Breast epithelium (tissue), 4 donors: ENCODE data around the gene ACKR4. TPM values are rescaled to one million over a fixed set of nuclear protein-coding genes. Genes with fewer than 3 reads are reported as not detected.
A peak's percentile ranks its signal among the peaks of the same experiment; 100 is the strongest.
"Not testable (repeated sequence)": the region's sequence is repeated elsewhere in the genome, so short reads cannot be mapped to it uniquely, and the experiment has no call there.

Experiments
- DNase-seq, 2 donors: peaks; one replicate each; pipeline ENCODE4 v3.0.0-alpha.2; 2019; ENCODE audit warnings: low spot score in 2 of 2
- H3K27ac ChIP-seq, 2 donors: fragments of 200-600 bp; sonication (generic) in 1 of 2; one replicate each; pipeline ENCODE4 v1.5.1; 2016 to 2019; ENCODE audit warnings: mild to moderate bottlenecking in 1 of 2
- H3K27me3 ChIP-seq, 2 donors: fragments of 200-600 bp; sonication (generic) in 1 of 2; one replicate each; pipeline versions ENCODE4 v1.5.1 to v1.6.0; 2017 to 2019; ENCODE audit warnings: control low read depth in 1 of 2, mild to moderate bottlenecking in 1 of 2
- H3K36me3 ChIP-seq: fragments of 200-600 bp; one replicate; pipeline ENCODE4 v1.5.1; 2019
- H3K4me1 ChIP-seq, 2 donors: fragments of 200-600 bp; sonication (generic); one replicate each; pipeline ENCODE4 v1.5.1; 2016 to 2019; ENCODE audit warnings: control low read depth in 1 of 2
- H3K4me3 ChIP-seq, 3 donors: fragments of 200-600 bp; sonication (generic); 1 replicate in 2 of 3; 2 replicates in 1 of 3; pipeline ENCODE4 v1.5.1; 2016 to 2019; ENCODE audit warnings: mild to moderate bottlenecking in 3 of 3, moderate library complexity in 2 of 3
- H3K9me3 ChIP-seq, 2 donors: fragments of 200-600 bp; sonication (generic) in 1 of 2; one replicate each; pipeline ENCODE4 v1.5.1; 2016 to 2019; ENCODE audit warnings: control low read depth in 1 of 2
- POLR2A ChIP-seq: fragments of 450-650 bp; IDR thresholded peaks from one replicate; pipeline ENCODE4 v1.6.1; 2016; ENCODE audit warnings: antibody characterized with exemption, mild to moderate bottlenecking, moderate library complexity
- POLR2AphosphoS5 ChIP-seq, 3 donors: sonication (generic); formaldehyde crosslinking; IDR thresholded peaks; one replicate each; pipeline ENCODE4 v1.6.1; 2017; ENCODE audit warnings: antibody characterized with exemption in 3 of 3
- intact Hi-C: fragments of 100-400 bp; cut with DNase I; formaldehyde crosslinking; loops from one replicate; pipeline ENCODE4 v1.15.1; 2023; ENCODE audit warnings: low total_unique reads
- total RNA-seq, 3 donors: library from RNA; depleted of rRNA; stranded (reverse); fragments of >200 nt; gene quantifications; one replicate each; pipeline ENCODE4 v1.1.0, GENCODE V29; 2016
- TF ChIP-seq, protein P1 (sequence below), 3 donors: fragments of 450-650 bp; IDR thresholded peaks; one replicate each; pipeline ENCODE4 v1.5.1; 2016 to 2017; ENCODE audit warnings: antibody characterized with exemption in 3 of 3, mild to moderate bottlenecking in 3 of 3, moderate library complexity in 3 of 3

The ACKR4 gene
- total RNA-seq, 3 donors from 2014 or later = 1.1 to 2.5 (median 1.6) TPM

DNA sequence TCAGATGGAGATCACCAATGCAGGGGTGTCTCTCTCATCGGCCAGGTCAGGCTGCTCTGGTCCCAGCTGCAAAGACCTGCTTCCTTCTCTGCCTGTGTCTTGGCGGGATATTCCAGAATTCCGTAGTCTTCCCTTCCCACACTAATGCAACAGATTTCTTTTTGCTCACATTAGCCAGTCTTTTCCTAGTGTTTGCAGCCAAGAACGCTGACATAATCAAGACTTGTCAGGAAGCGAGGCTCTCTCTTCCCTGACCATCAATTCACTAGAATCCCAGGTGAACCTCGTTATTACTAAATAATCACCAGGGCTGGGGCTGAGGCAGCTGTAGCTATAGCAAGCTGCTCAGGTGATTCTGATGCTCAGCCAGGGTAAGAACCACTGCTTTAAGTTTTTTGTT, 43.2 kb upstream of the ACKR4 start:
- H3K9me3 ChIP-seq = no peaks in the 10 kb centered on the region
- H3K27ac ChIP-seq = peak overlapping the region in 1 of 2 donors; percentile 14
- no peaks in the 10 kb centered on the region for H3K4me1 ChIP-seq
- TF ChIP-seq POLR2A (no peak), POLR2AphosphoS5 (IDR thresholded peaks at IDR 0.05) (no peak)
- TF ChIP-seq, protein P1, sequence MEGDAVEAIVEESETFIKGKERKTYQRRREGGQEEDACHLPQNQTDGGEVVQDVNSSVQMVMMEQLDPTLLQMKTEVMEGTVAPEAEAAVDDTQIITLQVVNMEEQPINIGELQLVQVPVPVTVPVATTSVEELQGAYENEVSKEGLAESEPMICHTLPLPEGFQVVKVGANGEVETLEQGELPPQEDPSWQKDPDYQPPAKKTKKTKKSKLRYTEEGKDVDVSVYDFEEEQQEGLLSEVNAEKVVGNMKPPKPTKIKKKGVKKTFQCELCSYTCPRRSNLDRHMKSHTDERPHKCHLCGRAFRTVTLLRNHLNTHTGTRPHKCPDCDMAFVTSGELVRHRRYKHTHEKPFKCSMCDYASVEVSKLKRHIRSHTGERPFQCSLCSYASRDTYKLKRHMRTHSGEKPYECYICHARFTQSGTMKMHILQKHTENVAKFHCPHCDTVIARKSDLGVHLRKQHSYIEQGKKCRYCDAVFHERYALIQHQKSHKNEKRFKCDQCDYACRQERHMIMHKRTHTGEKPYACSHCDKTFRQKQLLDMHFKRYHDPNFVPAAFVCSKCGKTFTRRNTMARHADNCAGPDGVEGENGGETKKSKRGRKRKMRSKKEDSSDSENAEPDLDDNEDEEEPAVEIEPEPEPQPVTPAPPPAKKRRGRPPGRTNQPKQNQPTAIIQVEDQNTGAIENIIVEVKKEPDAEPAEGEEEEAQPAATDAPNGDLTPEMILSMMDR (IDR thresholded peaks at IDR 0.05) = no peak
- no peak for DNase-seq
- intact Hi-C loops = no loop called here
- no peak overlapping the region for H3K4me3 ChIP-seq
- no peaks in the 10 kb centered on the region for H3K27me3 ChIP-seq
- H3K36me3 ChIP-seq = no peaks in the 10 kb centered on the region

DNA sequence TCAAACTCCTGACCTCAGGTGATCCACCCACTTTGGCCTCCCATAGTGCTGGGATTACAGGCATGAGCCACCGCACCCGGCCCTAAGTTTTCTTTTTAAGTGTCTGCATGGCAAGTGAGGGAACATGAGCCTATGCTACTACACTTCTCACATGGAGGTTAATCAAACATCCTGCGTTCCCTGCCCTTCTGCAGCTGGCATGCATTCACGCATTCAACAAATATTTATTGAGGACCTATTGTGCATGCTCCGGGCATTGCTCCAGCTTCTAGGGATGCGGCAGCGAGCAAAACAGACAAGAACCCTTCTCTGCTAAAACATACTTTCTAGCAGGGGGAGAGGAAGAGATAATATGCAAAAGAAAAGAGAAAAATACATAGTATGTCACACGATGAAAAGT, 42.6 kb upstream of the ACKR4 start:
- Histone ChIP-seq H3K27ac (no peak overlapping the region), H3K4me1 (no peaks in the 10 kb centered on the region), H3K27me3 (no peaks in the 10 kb centered on the region), H3K4me3 (no peak overlapping the region), H3K36me3 (no peaks in the 10 kb centered on the region), H3K9me3 (no peaks in the 10 kb centered on the region)
- intact Hi-C loops = no loop called here
- DNase-seq = no peak
- TF ChIP-seq, protein P1 (IDR thresholded peaks at IDR 0.05) = no peak

DNA sequence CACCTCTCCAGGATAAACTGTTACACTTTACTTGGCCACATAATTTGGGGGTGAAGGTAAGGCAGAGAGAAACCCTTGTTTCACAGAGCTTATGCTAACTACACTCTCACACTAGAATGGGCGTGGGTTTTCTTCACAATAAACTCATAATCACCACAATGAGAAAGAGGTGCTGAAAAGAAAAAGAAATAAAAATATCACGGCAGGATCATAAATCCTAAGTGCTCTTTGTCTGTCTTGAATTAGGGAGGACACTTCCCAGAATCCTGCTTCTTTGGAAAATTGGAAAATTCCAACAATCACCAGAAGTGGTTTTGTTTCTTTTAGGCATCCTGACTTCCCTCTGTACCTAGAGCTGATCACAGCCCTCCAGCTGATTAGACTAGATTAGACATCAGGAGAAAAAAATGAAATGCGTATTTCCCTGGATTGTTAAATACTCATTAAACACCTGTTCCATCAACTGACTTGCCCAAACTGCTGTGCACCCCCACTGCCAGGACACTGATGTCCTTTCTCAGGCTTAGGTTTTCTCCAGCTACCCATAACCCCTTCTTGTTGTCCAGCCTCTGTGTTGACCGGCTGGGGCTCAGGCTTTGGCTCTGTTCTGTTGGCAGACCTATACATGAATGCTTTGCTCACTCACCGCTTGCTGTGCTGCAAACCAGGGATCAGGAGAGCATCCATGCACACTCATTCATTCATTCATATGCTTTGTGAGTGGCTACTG, 41.6 kb upstream of the ACKR4 start:
- DNase-seq = no peak
- Histone ChIP-seq H3K27me3 (no peaks in the 10 kb centered on the region), H3K9me3 (no peaks in the 10 kb centered on the region), H3K27ac (peak overlapping the region in 1 of 2 donors; percentile 54), H3K4me3 (no peak overlapping the region), H3K4me1 (no peaks in the 10 kb centered on the region), H3K36me3 (no peaks in the 10 kb centered on the region)
- intact Hi-C loops = no loop called here
- TF ChIP-seq POLR2A (no peak), POLR2AphosphoS5 (IDR thresholded peaks at IDR 0.05) (no peak)
- TF ChIP-seq, protein P1 (IDR thresholded peaks at IDR 0.05) = no peak

DNA sequence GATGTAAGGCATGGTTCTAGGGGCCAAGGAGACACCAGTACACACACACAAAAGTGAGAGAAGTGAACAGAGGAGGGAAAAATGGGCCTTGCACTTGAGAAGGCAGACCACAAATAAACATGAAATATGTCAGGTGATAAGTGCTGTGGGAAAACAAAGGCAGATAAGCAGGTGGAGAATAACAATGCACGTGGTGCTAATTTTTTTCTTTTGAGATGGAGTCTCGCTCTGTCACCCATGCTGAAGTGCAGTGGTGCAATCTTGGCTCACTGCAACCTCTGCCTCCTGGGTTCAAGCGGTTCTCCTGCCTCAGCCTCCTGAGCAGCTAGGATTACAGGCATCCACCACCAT, 41.1 kb upstream of the ACKR4 start:
- H3K4me3 ChIP-seq, H3K36me3 ChIP-seq, H3K4me1 ChIP-seq, intact Hi-C loops, DNase-seq, H3K27me3 ChIP-seq, H3K9me3 ChIP-seq: not testable (repeated sequence)
- H3K27ac ChIP-seq = peak overlapping the region in 1 of 2 donors; percentile 54

DNA sequence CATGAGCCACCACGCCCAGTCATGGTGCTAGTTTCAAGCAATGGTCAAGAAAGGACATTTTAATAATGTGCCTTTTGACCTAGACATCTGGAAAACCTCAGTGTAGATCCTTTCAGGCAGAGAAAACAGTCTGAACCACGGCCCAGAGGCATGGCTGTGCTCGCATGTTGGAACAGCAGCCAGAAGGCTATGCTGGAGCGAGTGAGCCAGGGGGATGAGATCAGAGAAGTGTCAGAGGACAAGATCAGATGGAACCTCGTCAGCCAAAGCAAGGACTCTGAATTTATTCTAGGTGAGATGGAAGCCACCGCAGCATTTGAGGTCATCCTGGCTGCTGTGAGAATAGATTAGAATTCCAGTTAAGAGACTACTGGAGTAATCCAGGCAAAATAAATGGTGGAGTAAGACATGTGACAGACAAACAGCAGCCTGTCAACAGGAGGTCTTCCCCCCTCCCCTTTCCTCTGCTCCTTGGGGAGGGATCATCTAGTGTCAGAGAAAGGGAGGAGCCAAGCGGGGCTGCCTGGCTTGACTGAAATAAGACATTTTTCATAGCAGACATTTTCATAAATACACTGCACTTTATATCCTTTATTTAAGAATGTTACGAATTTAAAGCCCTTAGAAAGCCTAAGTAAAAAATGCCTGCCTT, 40.4 kb upstream of the ACKR4 start:
- H3K27ac ChIP-seq = peak overlapping the region; percentile 7 to 54
- no peaks in the 10 kb centered on the region for H3K4me1 ChIP-seq
- H3K4me3 ChIP-seq = no peak overlapping the region
- no peaks in the 10 kb centered on the region for H3K9me3 ChIP-seq
- intact Hi-C loops = no loop called here
- no peaks in the 10 kb centered on the region for H3K27me3 ChIP-seq
- DNase-seq = peak in 1 of 2 donors; percentile 31
- TF ChIP-seq, protein P1 (IDR thresholded peaks at IDR 0.05) = no peak
- peak in 1 of 3 donors; percentile 66 for TF ChIP-seq POLR2AphosphoS5 (IDR thresholded peaks at IDR 0.05)
- no peaks in the 10 kb centered on the region for H3K36me3 ChIP-seq
